SH-SY5Y (cell line): ENCODE results near the gene ALG10B.

Experiments
- GATA2 ChIP-seq: IDR thresholded peaks from 2 replicates; pipeline ENCODE4 v1.6.1; 2011; ENCODE audit warnings: mild to moderate bottlenecking, low read depth, low read length
- GATA3 ChIP-seq: IDR thresholded peaks from 2 replicates; pipeline ENCODE4 v1.6.1; 2011; ENCODE audit warnings: low read depth, mild to moderate bottlenecking, low read length, moderate library complexity

GRCh38 chr12:38374751-38375150, 58.2 kb downstream of the ALG10B start:
- TF ChIP-seq GATA3 (no peak), GATA2 (no peak)
